HG03135 (cell line): ENCODE data around the gene BTG2.
"Not testable (repeated sequence)": the region's sequence is repeated elsewhere in the genome, so short reads cannot be mapped to it uniquely, and the experiment has no call there.

Source experiments
- ATAC-seq: cut with Tn5 transposase; IDR thresholded peaks from one replicate; pipeline ENCODE4 v1.9.1; 2021; ENCODE audit warnings: mild to moderate bottlenecking, moderate library complexity; ENCODE audit not compliant: unreplicated experiment

Gene BTG2

GRCh38 chr1:203304919-203305808 is at the start of gene BTG2:
TSS of gene BTG2 (plus strand) at chr1:203305519. CDS start at chr1:203305607, 88 bp downstream.
- ATAC-seq, result peak; percentile 65

- not testable (repeated sequence) for ATAC-seq
Observed at GRCh38 chr1:203256636-203257035, 48.7 kb upstream of the BTG2 start.

GRCh38 chr1:203263496-203263895 is 41.8 kb upstream of the BTG2 start:
- no peak for ATAC-seq

GRCh38 chr1:203264052-203264501 is 41.2 kb upstream of the BTG2 start:
- no peak for ATAC-seq

- ATAC-seq, result no peak
Observed at GRCh38 chr1:203265541-203265940, 39.8 kb upstream of the BTG2 start.

GRCh38 chr1:203266140-203266539 is 39.2 kb upstream of the BTG2 start:
- not testable (repeated sequence) for ATAC-seq

GRCh38 chr1:203267347-203267846 is 37.9 kb upstream of the BTG2 start:
- no peak for ATAC-seq

GRCh38 chr1:203267912-203268311 is 37.4 kb upstream of the BTG2 start:
- ATAC-seq, result no peak

- no peak for ATAC-seq
Observed at GRCh38 chr1:203268901-203269653, 36.2 kb upstream of the BTG2 start.

- no peak for ATAC-seq
Observed at GRCh38 chr1:203269654-203270020, 35.7 kb upstream of the BTG2 start.

GRCh38 chr1:203270448-203270847 is 34.9 kb upstream of the BTG2 start:
- ATAC-seq, result no peak

- no peak for ATAC-seq
Observed at GRCh38 chr1:203271018-203271743, 34.1 kb upstream of the BTG2 start.

GRCh38 chr1:203271962-203272632 is 33.2 kb upstream of the BTG2 start:
- ATAC-seq, result no peak

GRCh38 chr1:203272633-203273205 is 32.6 kb upstream of the BTG2 start:
- no peak for ATAC-seq

- peak; percentile 57 for ATAC-seq
Observed at GRCh38 chr1:203273206-203273868, 32.0 kb upstream of the BTG2 start.

- ATAC-seq, result peak; percentile 7
Observed at GRCh38 chr1:203273869-203274602, 31.3 kb upstream of the BTG2 start.

GRCh38 chr1:203274603-203275381 is 30.5 kb upstream of the BTG2 start:
- no peak for ATAC-seq

GRCh38 chr1:203275656-203276272 is 29.6 kb upstream of the BTG2 start:
- ATAC-seq, result no peak
